DMS114 treated with DMSO at 0.1 percent for 48 hours (cell line): Measurements from ENCODE around the gene PIEZO1.
"Not testable (repeated sequence)": the region's sequence is repeated elsewhere in the genome, so short reads cannot be mapped to it uniquely, and the experiment has no call there.

ENCODE experiments used
- DNase-seq: peaks from one replicate; lab custom pipeline; 2025; ENCODE audit not compliant: unreplicated experiment; lab: John Stamatoyannopoulos, UW

The PIEZO1 gene

GRCh38 chr16:88783391-88784073, 1.5 kb downstream of the PIEZO1 start:
- DNase-seq, result no peak

- no peak for DNase-seq
Measured at GRCh38 chr16:88782454-88783390, 2.3 kb downstream of the PIEZO1 start.

GRCh38 chr16:88781140-88782077, 3.6 kb downstream of the PIEZO1 start:
- DNase-seq, result no peak

- DNase-seq, result no peak
Measured at GRCh38 chr16:88780142-88781062, 4.6 kb downstream of the PIEZO1 start.

- no peak for DNase-seq
Measured at GRCh38 chr16:88779406-88780141, 5.4 kb downstream of the PIEZO1 start.

- DNase-seq, result no peak
Measured at GRCh38 chr16:88778541-88779065, 6.4 kb downstream of the PIEZO1 start.

GRCh38 chr16:88778271-88778525, 6.8 kb downstream of the PIEZO1 start:
- DNase-seq, result no peak

- no peak for DNase-seq
Measured at GRCh38 chr16:88777471-88778270, 7.3 kb downstream of the PIEZO1 start.

- DNase-seq, result no peak
Measured at GRCh38 chr16:88775825-88776224, 9.2 kb downstream of the PIEZO1 start.

GRCh38 chr16:88774544-88775393, 10.3 kb downstream of the PIEZO1 start:
- DNase-seq, result no peak

GRCh38 chr16:88773812-88774291, 11.2 kb downstream of the PIEZO1 start:
- no peak for DNase-seq

GRCh38 chr16:88772871-88773811, 11.9 kb downstream of the PIEZO1 start:
- DNase-seq, result no peak

- not testable (repeated sequence) for DNase-seq
Measured at GRCh38 chr16:88771781-88772180, 13.2 kb downstream of the PIEZO1 start.

GRCh38 chr16:88771294-88771772, 13.7 kb downstream of the PIEZO1 start:
- no peak for DNase-seq

GRCh38 chr16:88770461-88771293, 14.3 kb downstream of the PIEZO1 start:
- no peak for DNase-seq
